Calu3 (cell line): ENCODE measurements around the gene HNRNPH3. TPM values are rescaled to one million over a fixed set of nuclear protein-coding genes. Genes with fewer than 3 reads are reported as not detected.

Experiments used
- BruUV-seq: library from RNA; stranded (reverse); fragments of 400-500 nt; replicated peaks from 2 replicates; lab custom pipeline; 2021; lab: Mats Ljungman, UMichigan
- CTCF ChIA-PET: fragments of 300-600 bp; sonication (Branson Sonifier 250); formaldehyde crosslinking; loops from one replicate; lab custom pipeline; 2022; ENCODE audit warnings: antibody characterized with exemption; lab: Charles Lee
- DNase-seq: peaks from one replicate; pipeline ENCODE4 v3.0.0; 2022
- H3K27ac Mint-ChIP-seq: one replicate; pipeline ENCODE4 v1.8.0; 2022; ENCODE audit warnings: mixed read lengths; ENCODE audit not compliant: unreplicated experiment
- H3K27me3 Mint-ChIP-seq: one replicate; pipeline ENCODE4 v1.8.0; 2022; ENCODE audit warnings: mixed read lengths; ENCODE audit not compliant: unreplicated experiment
- H3K36me3 Mint-ChIP-seq: one replicate; pipeline ENCODE4 v1.8.0; 2022; ENCODE audit warnings: mild to moderate bottlenecking, moderate library complexity, mixed read lengths; ENCODE audit not compliant: insufficient read depth, unreplicated experiment
- H3K4me1 Mint-ChIP-seq: one replicate; pipeline ENCODE4 v1.8.0; 2022; ENCODE audit warnings: mild to moderate bottlenecking, low read depth, mixed read lengths; ENCODE audit not compliant: unreplicated experiment
- H3K4me3 Mint-ChIP-seq: one replicate; pipeline ENCODE4 v1.8.0; 2022; ENCODE audit warnings: mild to moderate bottlenecking, low read depth, moderate library complexity, mixed read lengths; ENCODE audit not compliant: unreplicated experiment
- H3K9me3 Mint-ChIP-seq: one replicate; pipeline ENCODE4 v1.8.0; 2022; ENCODE audit warnings: low read depth, mixed read lengths; ENCODE audit not compliant: unreplicated experiment
- CTCF ChIP-seq: fragments of 200-600 bp; IDR thresholded peaks from one replicate; pipeline ENCODE4 v1.8.0; 2022; ENCODE audit warnings: antibody characterized with exemption; ENCODE audit not compliant: unreplicated experiment
- intact Hi-C: fragments of 100-400 bp; cut with micrococcal nuclease; formaldehyde crosslinking; loops from one replicate; pipeline ENCODE4 v1.10.0; 2022; ENCODE audit not compliant: unreplicated experiment
- total RNA-seq: library from RNA; stranded (reverse); gene quantifications from 2 replicates; pipeline ENCODE4 v1.2.3, GENCODE V29; 2022

HNRNPH3 gene
- total RNA-seq, 1 experiment from 2014 or later: 184 TPM

GRCh38 chr10:68346774-68347173 lies 14.9 kb downstream of the HNRNPH3 start:
- TF ChIP-seq CTCF: no peak
- intact Hi-C loops: loop anchor here (10.0 kb wide), 1 partner anchor 558 kb away; the partner anchor contains the start of gene DDX50
- no TSS peak for BruUV-seq
- CTCF ChIA-PET: no interaction called here
- no peaks in the 10 kb centered on the region for H3K4me1 Mint-ChIP-seq
- no peak for DNase-seq
- no peak overlapping the region for H3K27ac Mint-ChIP-seq
- peaks cover 66% of the 10 kb centered on the region for H3K36me3 Mint-ChIP-seq
- H3K4me3 Mint-ChIP-seq: no peak overlapping the region
- no peaks in the 10 kb centered on the region for H3K27me3 Mint-ChIP-seq
- H3K9me3 Mint-ChIP-seq: no peaks in the 10 kb centered on the region

- Mint-ChIP-seq H3K4me1 (no peaks in the 10 kb centered on the region), H3K36me3 (peaks cover 65% of the 10 kb centered on the region), H3K27ac (no peak overlapping the region), H3K4me3 (no peak overlapping the region), H3K9me3 (no peaks in the 10 kb centered on the region), H3K27me3 (no peaks in the 10 kb centered on the region)
- CTCF ChIA-PET: interaction anchor here (0.6 to 1.7 kb wide), 9 partner anchors 9 to 583 kb away, joined by 3 to 14 read pairs (median 4); no protein-coding TSS in a partner anchor
- no TSS peak for BruUV-seq
- DNase-seq: peak; percentile 56
- intact Hi-C loops: loop anchor here (1.0 to 10.0 kb wide), 3 partner anchors 14 to 556 kb away; partner anchors contain the start of gene DDX50
- TF ChIP-seq CTCF: peak; percentile 89
These were observed 16.4 kb downstream of the HNRNPH3 start for GRCh38 chr10:68348265-68348741.

GRCh38 chr10:68353537-68353936 lies 21.7 kb downstream of the HNRNPH3 start:
- no peaks in the 10 kb centered on the region for H3K4me1 Mint-ChIP-seq
- DNase-seq: no peak
- no peak overlapping the region for H3K4me3 Mint-ChIP-seq
- H3K27ac Mint-ChIP-seq: no peak overlapping the region
- no peaks in the 10 kb centered on the region for H3K27me3 Mint-ChIP-seq
- TF ChIP-seq CTCF: no peak
- no TSS peak for BruUV-seq
- CTCF ChIA-PET: no interaction called here
- peaks cover 37% of the 10 kb centered on the region for H3K36me3 Mint-ChIP-seq
- H3K9me3 Mint-ChIP-seq: no peaks in the 10 kb centered on the region
- intact Hi-C loops: no loop called here

- intact Hi-C loops: no loop called here
- CTCF ChIA-PET: no interaction called here
- H3K27me3 Mint-ChIP-seq: no peaks in the 10 kb centered on the region
- H3K4me3 Mint-ChIP-seq: no peak overlapping the region
- H3K4me1 Mint-ChIP-seq: no peaks in the 10 kb centered on the region
- DNase-seq: no peak
- H3K27ac Mint-ChIP-seq: no peak overlapping the region
- no TSS peak for BruUV-seq
- H3K9me3 Mint-ChIP-seq: no peaks in the 10 kb centered on the region
- peaks cover 13% of the 10 kb centered on the region for H3K36me3 Mint-ChIP-seq
- no peak for TF ChIP-seq CTCF
These were observed 27.3 kb downstream of the HNRNPH3 start for GRCh38 chr10:68359189-68359588.
